ENCODE data around the gene TSSK6.

DNA sequence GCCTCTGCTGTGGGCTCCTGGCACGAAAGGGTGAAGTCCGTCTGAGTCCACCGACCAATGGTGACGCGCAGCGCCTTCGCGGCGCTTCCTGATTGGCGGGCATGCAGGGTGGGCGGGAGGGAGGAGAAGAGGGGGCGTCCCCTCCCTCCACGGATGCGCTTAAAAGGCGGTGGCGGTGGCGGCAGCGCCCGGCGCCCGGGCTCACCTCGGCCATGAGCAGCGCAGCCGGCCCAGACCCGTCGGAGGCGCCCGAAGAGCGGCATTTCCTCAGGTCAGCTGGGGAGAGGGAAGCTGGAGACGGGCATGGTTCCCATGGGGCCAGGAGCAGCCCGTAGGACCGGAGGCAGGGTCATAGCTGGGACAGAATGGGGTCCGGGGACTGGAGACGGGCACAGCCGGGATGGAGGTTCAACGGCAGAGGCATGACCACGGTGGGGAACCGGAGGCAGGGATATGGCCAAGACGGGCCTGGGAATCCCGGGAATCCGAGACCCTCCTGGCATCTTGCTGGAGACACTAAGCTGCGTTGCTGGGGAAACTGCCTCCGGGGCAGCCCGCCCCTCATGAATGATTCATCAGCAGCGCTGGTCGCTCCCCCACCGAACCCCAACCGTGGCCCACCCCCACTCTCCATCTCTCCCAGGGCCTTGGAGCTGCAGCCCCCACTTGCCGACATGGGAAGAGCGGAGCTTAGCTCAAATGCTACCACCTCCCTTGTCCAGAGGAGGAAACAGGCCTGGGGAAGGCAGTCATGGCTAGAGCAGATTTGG is 13.6 kb upstream of the TSSK6 start, which contains the start of gene YJEFN3:
- TF ChIP-seq, protein P1, sequence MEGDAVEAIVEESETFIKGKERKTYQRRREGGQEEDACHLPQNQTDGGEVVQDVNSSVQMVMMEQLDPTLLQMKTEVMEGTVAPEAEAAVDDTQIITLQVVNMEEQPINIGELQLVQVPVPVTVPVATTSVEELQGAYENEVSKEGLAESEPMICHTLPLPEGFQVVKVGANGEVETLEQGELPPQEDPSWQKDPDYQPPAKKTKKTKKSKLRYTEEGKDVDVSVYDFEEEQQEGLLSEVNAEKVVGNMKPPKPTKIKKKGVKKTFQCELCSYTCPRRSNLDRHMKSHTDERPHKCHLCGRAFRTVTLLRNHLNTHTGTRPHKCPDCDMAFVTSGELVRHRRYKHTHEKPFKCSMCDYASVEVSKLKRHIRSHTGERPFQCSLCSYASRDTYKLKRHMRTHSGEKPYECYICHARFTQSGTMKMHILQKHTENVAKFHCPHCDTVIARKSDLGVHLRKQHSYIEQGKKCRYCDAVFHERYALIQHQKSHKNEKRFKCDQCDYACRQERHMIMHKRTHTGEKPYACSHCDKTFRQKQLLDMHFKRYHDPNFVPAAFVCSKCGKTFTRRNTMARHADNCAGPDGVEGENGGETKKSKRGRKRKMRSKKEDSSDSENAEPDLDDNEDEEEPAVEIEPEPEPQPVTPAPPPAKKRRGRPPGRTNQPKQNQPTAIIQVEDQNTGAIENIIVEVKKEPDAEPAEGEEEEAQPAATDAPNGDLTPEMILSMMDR (conservative IDR thresholded peaks at IDR 0.05 in 1 of 2, IDR thresholded peaks at IDR 0.05 in 1 of 2; ENCODE audit: extremely low read depth in 1 of 2, insufficient read depth in 1 of 2, low read depth in 1 of 2, low read length in 2 of 2): no peak
- TF ChIP-seq EZH2 (IDR thresholded peaks at IDR 0.05; ENCODE audit: borderline replicate concordance, low read length): no peak
